HL-60/S4 (cell line): ENCODE measurements around the gene MAP2K4.

Source experiments
- in situ Hi-C: fragments of 300-500 bp; cut with MboI; formaldehyde crosslinking; loops from 2 replicates; pipeline ENCODE4 v1.14.3; 2022; ENCODE audit warnings: low sequenced_read_pairs

The MAP2K4 gene

DNA sequence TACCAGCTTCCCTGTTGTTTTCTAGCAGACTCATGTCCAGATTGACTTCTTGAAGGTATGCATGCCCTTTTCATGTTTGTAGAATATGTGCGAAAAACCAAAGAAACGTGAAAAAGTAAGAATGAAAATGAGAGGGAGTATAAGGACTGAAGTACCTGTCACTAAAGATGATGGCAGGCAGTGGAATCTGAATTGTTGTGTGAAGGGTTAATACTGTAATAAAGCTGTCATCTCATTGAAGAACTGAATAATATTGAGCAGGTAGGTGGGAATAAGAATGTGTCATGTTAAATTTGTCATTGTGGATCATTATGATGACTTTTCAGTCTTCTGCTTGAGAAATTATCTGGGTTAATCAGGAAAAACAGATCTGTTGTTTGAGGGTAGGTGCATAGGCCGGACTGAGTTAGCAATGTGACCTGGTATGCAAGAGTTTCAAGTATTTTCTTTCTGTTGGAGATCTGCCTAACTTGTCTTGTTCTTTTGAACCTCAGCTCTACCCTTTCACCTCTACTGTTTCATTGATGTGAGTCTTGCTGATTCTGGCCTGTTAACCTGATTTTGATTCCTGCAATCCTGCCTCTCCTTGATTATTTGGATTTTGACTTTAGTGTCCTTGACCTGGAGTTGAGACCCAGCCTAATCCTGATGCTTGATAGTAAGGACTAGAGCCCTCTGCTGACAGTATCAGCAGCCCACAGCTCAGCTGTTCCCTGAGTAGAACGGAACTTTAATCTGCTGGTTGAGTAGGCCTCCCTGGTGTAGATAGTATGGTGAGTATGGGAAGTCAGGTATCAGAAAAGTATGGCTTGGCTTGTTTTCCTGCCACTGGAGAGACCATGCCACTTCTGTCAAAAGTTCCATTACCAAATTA, 64.6 kb downstream of the MAP2K4 start:
- in situ Hi-C loops = no loop called here

DNA sequence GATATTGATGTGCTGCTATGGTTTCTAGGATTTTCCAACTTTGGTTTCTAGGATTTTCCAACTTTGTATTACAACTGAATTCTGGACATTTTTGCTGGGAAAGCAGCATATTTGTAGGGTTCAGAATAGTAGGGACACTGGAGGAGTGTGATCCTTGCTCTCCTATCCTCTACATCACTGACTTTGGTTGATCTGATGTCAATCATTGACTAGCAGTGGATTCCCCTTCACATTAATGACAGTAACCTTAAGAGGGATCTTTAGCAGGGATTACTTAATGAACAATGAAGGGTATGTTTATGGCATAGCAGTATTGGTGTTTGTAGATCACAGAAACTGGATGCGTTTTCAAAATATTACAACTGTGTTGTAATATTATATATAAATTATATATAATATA, 67.4 kb downstream of the MAP2K4 start:
- in situ Hi-C loops = no loop called here

GRCh38 chr17:12089809-12090384, 69.2 kb downstream of the MAP2K4 start:
- in situ Hi-C loops = no loop called here

- in situ Hi-C loops = no loop called here
These were observed 73.7 kb downstream of the MAP2K4 start for GRCh38 chr17:12094336-12094735.

- in situ Hi-C loops = no loop called here
These were observed 74.8 kb downstream of the MAP2K4 start for GRCh38 chr17:12095522-12095921.

- in situ Hi-C loops = no loop called here
These were observed 76.6 kb downstream of the MAP2K4 start for GRCh38 chr17:12097326-12097725.

DNA sequence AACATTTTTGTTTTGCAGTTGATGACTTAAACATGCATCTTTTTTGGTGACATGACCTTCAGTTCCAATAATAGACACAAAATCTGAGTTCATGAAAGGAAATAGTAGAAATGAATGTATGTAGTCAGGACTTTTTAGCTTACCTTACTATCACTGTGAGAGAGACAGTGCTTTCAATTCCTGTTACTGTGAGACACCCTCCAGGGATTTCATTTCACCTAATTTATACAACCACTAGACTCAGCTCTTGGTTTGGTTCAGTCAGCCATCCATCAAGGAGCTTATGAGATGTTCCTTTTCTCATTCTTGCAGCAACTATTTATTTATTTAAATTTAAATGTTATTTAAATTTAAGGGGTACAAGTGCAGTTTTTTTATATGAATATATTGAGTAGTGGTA, 77.9 kb downstream of the MAP2K4 start:
- in situ Hi-C loops = no loop called here

- in situ Hi-C loops = no loop called here
These were observed 78.7 kb downstream of the MAP2K4 start for GRCh38 chr17:12099412-12099811.

GRCh38 chr17:12104831-12105230, 84.2 kb downstream of the MAP2K4 start:
- in situ Hi-C loops = no loop called here

GRCh38 chr17:12107905-12108304, 87.2 kb downstream of the MAP2K4 start:
- in situ Hi-C loops = no loop called here

DNA sequence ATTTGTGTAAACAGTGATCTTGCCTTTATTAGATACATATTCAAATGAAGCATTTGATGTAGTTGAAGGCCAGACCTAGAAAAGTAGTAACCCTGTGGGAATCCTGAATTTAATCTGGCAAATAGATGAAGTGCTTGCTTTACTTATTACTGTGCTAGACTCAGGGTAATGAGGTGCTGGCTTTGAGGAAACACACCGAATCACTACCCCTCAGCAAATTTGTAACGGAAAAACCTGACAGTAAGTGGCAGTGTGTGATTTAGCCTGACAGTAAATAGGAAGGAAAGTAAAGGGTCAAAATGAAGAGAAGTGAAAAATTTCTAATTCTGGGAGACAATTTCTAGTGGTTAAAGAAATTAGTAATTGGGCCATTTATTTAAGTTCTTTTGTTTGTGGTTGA, 90.2 kb downstream of the MAP2K4 start:
- in situ Hi-C loops = no loop called here

GRCh38 chr17:12113156-12113555, 92.5 kb downstream of the MAP2K4 start:
- in situ Hi-C loops = no loop called here

DNA sequence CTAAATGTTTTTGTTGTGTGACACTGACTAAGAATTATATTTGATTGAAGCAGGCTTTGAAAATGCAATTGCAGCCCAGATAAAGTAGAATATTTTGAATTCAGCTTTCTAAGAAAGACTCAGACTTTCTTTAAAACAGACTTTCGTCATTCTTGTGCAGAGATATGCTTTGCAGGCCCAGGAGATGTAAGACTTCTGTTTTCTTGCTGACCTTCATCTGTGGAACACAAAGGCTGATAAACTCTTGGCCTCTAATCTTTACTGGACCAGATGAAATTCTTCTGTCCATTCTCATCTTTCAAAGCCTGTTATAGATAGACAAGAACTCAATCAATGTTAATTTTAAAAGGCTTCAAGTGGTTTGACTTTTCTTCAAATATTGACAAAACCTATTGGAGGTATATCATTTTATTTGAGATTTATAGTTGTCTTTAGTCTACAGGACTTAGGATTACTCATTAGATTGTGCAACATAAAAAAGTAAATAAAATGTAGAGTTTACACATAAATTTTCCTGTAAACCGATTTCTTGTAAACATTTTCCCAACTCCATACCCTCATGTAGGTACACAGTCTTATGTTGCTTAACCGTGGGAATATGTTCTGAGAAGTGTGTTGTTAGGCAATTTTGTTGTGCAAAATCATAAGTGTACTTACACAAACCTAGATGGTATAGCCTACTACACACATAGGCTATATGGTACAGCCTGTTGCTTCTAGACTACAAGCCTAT, 94.2 kb downstream of the MAP2K4 start:
- in situ Hi-C loops = no loop called here

DNA sequence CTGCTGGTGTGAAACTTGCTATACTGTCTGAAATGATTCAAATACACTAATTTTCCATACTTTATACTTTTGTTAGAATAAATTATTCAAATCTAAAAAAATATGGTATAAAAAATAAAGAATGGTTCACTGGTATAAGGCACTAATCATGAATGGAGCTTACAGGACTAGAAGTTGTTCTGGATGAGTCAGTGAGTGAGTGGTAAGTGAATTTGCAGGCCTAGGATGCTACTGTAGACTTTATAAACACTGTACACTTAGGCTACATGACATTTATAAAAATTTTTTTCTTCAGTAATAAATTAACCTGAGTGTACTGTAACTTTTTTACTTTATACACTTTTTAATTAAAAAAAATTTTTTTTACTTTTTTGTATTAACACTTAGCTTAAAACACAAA, 95.5 kb downstream of the MAP2K4 start:
- in situ Hi-C loops = no loop called here

DNA sequence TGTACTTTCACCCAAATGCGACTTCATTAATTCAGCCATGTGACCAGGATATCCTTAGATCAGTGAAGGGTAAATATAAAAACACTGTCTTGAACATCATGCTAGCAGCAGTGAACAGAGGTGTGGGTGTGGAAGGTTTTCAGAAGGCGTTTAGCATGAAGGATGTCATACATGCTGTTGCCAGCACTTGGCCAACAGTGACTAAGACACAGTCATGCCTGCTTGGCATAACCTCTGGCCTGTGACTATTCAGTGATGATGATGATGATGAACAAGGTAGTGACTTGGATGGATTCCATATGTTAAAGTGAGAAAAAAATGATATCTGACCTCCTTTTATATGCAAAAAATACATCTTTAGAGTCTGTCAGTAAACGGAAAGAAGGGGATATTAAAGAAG, 97.9 kb downstream of the MAP2K4 start:
- in situ Hi-C loops = no loop called here

DNA sequence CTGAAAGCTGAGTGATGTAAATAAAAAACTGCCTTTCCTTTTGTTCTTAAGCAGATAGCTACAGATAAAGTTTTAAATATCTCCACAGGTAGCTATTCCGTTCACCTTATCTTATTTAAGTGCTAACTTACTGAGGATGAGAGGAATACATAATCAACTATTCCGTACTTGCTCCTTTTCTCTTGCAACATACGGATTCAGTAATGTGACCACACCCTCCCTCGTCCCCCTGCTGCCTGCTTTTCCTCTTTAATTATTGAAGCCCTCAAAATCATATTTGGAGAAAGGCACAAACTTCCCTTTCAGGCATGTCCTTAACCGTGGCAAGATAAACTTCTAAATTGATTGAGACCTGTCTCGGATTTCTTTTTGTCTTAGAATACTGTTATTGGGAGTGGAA, 101.4 kb downstream of the MAP2K4 start:
- in situ Hi-C loops = no loop called here

DNA sequence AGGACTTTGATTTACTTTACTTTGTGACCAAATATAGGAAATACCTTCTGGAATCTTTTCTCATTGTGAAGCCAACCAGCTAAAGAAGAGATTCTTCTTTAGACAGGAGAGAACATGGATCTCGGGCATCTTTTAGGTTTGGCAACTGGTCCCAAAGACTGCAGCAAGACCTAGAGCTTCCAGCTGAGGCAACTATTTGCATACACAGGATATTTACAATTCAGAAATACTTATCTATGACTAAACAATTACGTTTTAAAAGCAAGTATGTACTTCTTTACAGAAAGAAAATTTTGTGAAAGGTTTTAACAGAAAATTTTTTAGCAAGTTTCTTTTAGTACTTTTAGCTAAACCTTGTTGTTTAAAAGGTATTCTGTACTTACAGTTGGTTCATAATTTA, 106.5 kb downstream of the MAP2K4 start:
- in situ Hi-C loops = no loop called here

DNA sequence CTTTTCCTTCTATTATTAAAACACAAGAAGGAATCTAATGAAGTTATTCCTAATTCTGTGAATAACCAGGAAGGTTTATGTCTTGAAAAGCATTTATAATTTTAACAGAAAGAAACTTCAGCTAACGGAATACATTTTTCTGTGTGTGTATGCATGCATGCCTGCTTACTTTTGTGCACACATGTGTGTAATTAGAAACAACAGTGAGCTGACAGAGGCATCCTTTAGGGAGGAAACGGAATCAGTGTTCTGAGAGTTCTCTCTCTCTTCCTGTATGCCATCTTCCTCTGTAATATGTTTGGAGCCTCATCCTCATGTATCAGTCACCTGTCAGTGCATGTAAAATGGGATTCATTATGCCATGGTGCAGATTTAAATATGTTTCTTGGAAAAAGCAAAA, 107.0 kb downstream of the MAP2K4 start:
- in situ Hi-C loops = no loop called here

DNA sequence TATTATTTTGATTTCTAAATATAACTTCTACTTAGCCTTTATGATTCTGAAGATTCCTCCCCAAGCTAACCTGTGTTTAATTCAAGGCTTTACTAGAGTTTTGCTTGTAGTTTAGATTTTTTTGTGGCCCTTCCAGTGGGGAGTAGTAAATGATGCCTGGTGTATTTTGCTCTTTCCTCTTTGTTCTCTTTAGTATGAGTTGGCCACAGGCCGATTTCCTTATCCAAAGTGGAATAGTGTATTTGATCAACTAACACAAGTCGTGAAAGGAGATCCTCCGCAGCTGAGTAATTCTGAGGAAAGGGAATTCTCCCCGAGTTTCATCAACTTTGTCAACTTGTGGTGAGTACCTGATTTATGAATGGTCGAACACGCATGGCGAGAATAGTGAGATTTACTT, 108.3 kb downstream of the MAP2K4 start:
- in situ Hi-C loops = no loop called here

DNA sequence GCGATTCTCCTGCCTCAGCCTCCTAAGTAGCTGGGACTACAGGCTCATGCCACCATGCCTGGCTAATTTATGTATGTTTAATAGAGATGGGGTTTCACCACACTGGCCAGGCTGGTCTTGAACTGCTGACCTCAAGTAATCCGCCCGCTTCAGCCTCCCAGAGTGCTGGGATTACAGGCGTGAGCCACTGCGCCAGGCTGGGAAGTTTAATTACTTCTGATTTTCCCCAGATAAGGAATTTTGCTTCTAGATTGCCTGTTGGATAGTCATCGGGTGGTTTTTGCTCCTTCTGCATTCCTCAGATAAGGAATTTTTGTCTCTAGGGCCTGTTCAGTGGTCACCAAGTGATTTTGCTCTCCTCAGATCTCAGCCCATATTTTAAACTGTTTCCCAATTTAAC, 112.5 kb downstream of the MAP2K4 start:
- in situ Hi-C loops = no loop called here

DNA sequence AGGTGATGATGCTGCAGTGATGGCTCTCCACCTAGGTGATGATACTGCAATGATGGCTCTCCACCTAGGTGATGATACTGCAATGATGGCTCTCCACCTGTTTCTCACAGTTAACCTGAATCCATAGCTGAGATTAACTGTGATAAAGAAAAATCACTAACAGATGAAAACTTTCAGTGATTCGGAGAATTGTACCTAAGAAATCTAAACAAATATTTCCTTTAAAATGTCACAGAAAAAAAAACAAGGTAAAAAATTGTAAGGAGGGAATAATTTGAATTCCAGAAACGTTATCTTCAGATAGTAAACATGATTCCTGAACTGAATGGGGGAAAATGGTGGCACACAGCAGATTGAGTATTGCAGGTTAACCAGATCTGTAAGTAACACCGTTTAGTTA, 113.4 kb downstream of the MAP2K4 start:
- in situ Hi-C loops = no loop called here

GRCh38 chr17:12134587-12134986, 113.9 kb downstream of the MAP2K4 start:
- in situ Hi-C loops = no loop called here
